Mucosa of descending colon (tissue), 3 donors: ENCODE results near the gene PARD3B. TPM values are rescaled to one million over a fixed set of nuclear protein-coding genes. Genes with fewer than 3 reads are reported as not detected.
A peak's percentile ranks its signal among the peaks of the same experiment; 100 is the strongest.

Experiments
- ATAC-seq: fragments of 200-7000 bp; cut with Tn5 transposase; one replicate; pipeline ENCODE4 v1.9.1; 2020; ENCODE audit warnings: mild to moderate bottlenecking, moderate library complexity
- DNase-seq, 3 donors: peaks; one replicate each; pipeline ENCODE4 v3.0.0-alpha.2; 2020
- H3K36me3 ChIP-seq: fragments of 200-600 bp; one replicate; pipeline ENCODE4 v1.8.0; 2021; ENCODE audit warnings: low read depth, mild to moderate bottlenecking
- H3K4me1 ChIP-seq: fragments of 200-600 bp; one replicate; pipeline ENCODE4 v1.8.0; 2021; ENCODE audit warnings: low read depth, mild to moderate bottlenecking
- H3K4me3 ChIP-seq: fragments of 200-600 bp; one replicate; pipeline ENCODE4 v1.8.0; 2021; ENCODE audit warnings: mild to moderate bottlenecking
- H3K9me3 ChIP-seq: fragments of 200-600 bp; one replicate; pipeline ENCODE4 v1.8.0; 2021; ENCODE audit warnings: mild to moderate bottlenecking
- CTCF ChIP-seq: fragments of 200-600 bp; IDR thresholded peaks from one replicate; pipeline ENCODE4 v1.8.0; 2022; ENCODE audit warnings: antibody characterized with exemption, mild to moderate bottlenecking
- intact Hi-C, 2 donors: fragments of 100-400 bp; cut with DNase I in 1 of 2; cut with micrococcal nuclease in 1 of 2; formaldehyde crosslinking; loops; one replicate each; pipeline versions ENCODE4 v1.11.0 to v1.11.1; 2022; cut with DNase I, micrococcal nuclease
- total RNA-seq, 3 donors: library from RNA; stranded (reverse); fragmentation: NEBNext Ultra II Directional in 2 of 3; extraction: Animal tissue kit (Norgen Biotek cat#: 25700) in 2 of 3; gene quantifications; one replicate each; pipeline versions ENCODE4 v1.2.1 to v1.2.4, GENCODE V29; 2021 to 2023
- donor health status: DM: no; HTN: no; CAD: no; lungs with moderate emphysema.
- donor health status: DM: no; HTN: no; CAD: no.
- donor health status: DM: no; HTN: yes; CAD: no.

The PARD3B gene
- total RNA-seq, 3 donors from 2014 or later = 21.1 to 56.8 (median 44.0) TPM

- no peaks in the 10 kb centered on the region for H3K4me1 ChIP-seq
- ATAC-seq (no peak), DNase-seq (no peak)
- TF ChIP-seq CTCF = no peak
- H3K36me3 ChIP-seq = no peaks in the 10 kb centered on the region
- H3K9me3 ChIP-seq = no peaks in the 10 kb centered on the region
- H3K4me3 ChIP-seq = no peak overlapping the region
- intact Hi-C loops = no loop called here
These were observed 1061.9 kb downstream of the PARD3B start for GRCh38 chr2:205607146-205607545.

DNA sequence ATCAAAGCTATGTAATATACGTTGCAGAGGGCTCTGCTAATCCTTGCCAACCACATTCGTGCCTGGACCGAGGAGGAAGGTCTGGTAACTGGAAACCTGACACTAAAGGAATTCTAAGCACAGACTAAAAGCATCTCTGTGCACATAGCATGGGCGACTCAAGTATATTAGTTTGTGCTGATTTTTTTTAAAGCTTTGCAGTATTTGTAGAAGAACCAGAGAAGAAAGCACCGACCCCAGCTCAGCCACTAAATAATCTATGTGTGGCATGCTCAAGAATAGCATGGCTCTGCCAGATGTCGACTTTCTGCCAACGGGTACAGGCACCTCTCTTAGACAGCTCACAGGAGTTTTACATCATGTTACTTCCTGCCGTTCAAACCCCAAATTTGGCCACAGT, 1063.8 kb downstream of the PARD3B start:
- H3K9me3 ChIP-seq = no peaks in the 10 kb centered on the region
- intact Hi-C loops = no loop called here
- H3K4me3 ChIP-seq = no peak overlapping the region
- ATAC-seq = no peak
- no peak for TF ChIP-seq CTCF
- DNase-seq = no peak
- H3K4me1 ChIP-seq = no peaks in the 10 kb centered on the region
- no peaks in the 10 kb centered on the region for H3K36me3 ChIP-seq

DNA sequence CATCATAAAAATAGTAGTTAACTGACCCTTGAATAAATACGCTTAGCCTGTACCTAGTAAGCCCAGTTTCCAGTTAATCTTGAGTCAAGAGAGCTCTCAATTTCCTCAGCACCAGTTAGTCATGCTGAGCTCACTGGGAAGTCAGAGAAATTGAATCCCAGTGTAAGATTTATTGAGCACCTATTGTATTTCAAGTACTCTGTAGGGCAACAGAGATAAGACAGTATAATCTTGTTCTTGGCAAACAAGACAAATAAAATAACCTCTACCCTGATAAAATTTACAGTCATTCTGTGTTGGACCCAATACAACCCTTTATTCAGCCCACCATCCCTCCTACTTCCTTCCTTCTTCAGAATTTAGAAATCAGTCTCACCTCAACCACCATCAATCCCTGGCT, 1065.2 kb downstream of the PARD3B start:
- Histone ChIP-seq H3K4me1 (no peaks in the 10 kb centered on the region), H3K36me3 (no peaks in the 10 kb centered on the region), H3K4me3 (no peak overlapping the region), H3K9me3 (no peaks in the 10 kb centered on the region)
- intact Hi-C loops = no loop called here
- DNase-seq = no peak
- no peak for ATAC-seq
- TF ChIP-seq CTCF = no peak

DNA sequence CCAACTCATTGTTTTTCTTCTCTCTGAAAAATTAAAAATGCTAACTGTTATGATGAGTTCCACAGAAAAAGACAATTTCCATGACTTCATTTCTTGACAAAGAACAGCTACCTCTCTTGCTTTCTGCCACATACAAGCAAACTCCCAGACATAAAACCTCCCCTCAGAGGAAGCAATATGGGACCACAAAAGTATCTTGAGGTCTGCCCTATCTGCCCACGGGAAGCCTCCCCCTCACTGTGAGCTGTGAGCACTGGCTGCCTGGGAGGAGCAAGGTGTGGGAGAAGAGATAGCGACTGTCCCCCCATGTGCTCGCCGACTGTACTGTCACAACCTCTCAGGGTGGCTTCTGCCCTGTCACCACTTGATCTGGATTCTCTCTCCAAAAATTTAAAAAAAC, 1067.4 kb downstream of the PARD3B start:
- H3K4me3 ChIP-seq = no peak overlapping the region
- DNase-seq (no peak), ATAC-seq (no peak)
- H3K9me3 ChIP-seq = no peaks in the 10 kb centered on the region
- no peak for TF ChIP-seq CTCF
- H3K4me1 ChIP-seq = no peaks in the 10 kb centered on the region
- no peaks in the 10 kb centered on the region for H3K36me3 ChIP-seq
- intact Hi-C loops = no loop called here

- TF ChIP-seq CTCF = no peak
- peak in 1 of 3 donors; percentile 20 for DNase-seq
- peak; percentile 92 for ATAC-seq
- intact Hi-C loops = no loop called here
- H3K4me1 ChIP-seq = no peaks in the 10 kb centered on the region
- no peaks in the 10 kb centered on the region for H3K9me3 ChIP-seq
- H3K36me3 ChIP-seq = no peaks in the 10 kb centered on the region
- no peak overlapping the region for H3K4me3 ChIP-seq
These were observed 1068.8 kb downstream of the PARD3B start for GRCh38 chr2:205613970-205614559.

DNA sequence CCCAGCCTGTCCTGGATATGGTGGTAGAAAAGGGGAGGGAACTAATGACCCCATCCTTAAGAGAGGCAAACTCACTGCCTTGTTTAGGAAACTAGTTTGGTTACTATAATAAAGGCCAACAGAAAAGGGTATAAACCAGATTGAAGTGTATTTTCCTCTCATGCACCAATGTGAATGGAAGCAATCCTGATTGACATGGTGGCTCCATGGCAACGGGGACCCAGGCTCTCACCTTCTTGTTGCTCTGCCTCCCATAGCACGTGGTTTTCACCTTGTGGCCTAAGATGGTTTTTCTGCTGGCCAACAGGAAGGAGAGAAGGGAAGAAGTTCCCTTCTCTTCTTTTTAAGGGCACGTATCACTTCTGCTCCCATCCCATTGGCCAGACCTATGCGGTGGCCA, 1069.7 kb downstream of the PARD3B start:
- intact Hi-C loops = no loop called here
- ATAC-seq (no peak), DNase-seq (no peak)

More for the DNA sequence above, 1069.7 kb downstream of the PARD3B start:
- no peak for TF ChIP-seq CTCF
- Histone ChIP-seq H3K9me3 (no peaks in the 10 kb centered on the region), H3K4me3 (no peak overlapping the region), H3K36me3 (no peaks in the 10 kb centered on the region), H3K4me1 (no peaks in the 10 kb centered on the region)
